IMR-90 (cell line): ENCODE data around the gene COPA. TPM values are rescaled to one million over a fixed set of nuclear protein-coding genes. Genes with fewer than 3 reads are reported as not detected.

Source experiments
- ATAC-seq: fragments of 200-7000 bp; cut with Tn5 transposase; 2 replicates; pipeline ENCODE4 v1.9.1; 2020; ENCODE audit warnings: low read depth, mild to moderate bottlenecking, moderate library complexity
- BruUV-seq: library from RNA; stranded (reverse); fragments of 400-500 nt; replicated peaks from 2 replicates; lab custom pipeline; 2021; lab: Mats Ljungman, UMichigan
- CTCF ChIA-PET: fragments of 300-600 bp; formaldehyde crosslinking; extraction: SDS; loops from one replicate; lab custom pipeline; 2021; ENCODE audit warnings: antibody characterized with exemption; lab: Yijun Ruan, JAX
- POLR2A ChIA-PET: fragments of 300-600 bp; sonication (Branson Sonifier 250); formaldehyde crosslinking; loops from one replicate; lab custom pipeline; 2022; ENCODE audit warnings: antibody characterized with exemption; ENCODE audit not compliant: unreplicated experiment; lab: Charles Lee
- DNase-seq: peaks from one replicate; pipeline ENCODE4 v3.0.0; 2013
- H2AFZ ChIP-seq: replicated peaks from 2 replicates; pipeline ENCODE3; 2013; ENCODE audit warnings: low read length, mild to moderate bottlenecking; ENCODE audit not compliant: poor library complexity
- H2AK5ac ChIP-seq: 2 replicates; pipeline ENCODE4 v1.6.1; 2013; ENCODE audit warnings: low read depth, low read length, inconsistent platforms
- H2AK9ac ChIP-seq: replicated peaks from 2 replicates; pipeline ENCODE3; 2013; ENCODE audit warnings: mild to moderate bottlenecking, low read depth, low read length, moderate library complexity; ENCODE audit not compliant: poor library complexity
- H2BK120ac ChIP-seq: 2 replicates; pipeline ENCODE4 v1.6.1; 2013; ENCODE audit warnings: low read depth, low read length, inconsistent platforms
- H2BK15ac ChIP-seq: 3 replicates; pipeline ENCODE4 v1.6.1; 2013; ENCODE audit warnings: low read depth, low read length, inconsistent platforms
- H2BK20ac ChIP-seq: 2 replicates; pipeline ENCODE4 v1.6.1; 2013; ENCODE audit warnings: low read depth, mild to moderate bottlenecking, inconsistent platforms, low read length, moderate library complexity
- H2BK5ac ChIP-seq: 2 replicates; pipeline ENCODE4 v1.6.1; 2013; ENCODE audit warnings: mild to moderate bottlenecking, low read depth, low read length, inconsistent platforms; ENCODE audit not compliant: poor library complexity, severe bottlenecking
- H3K14ac ChIP-seq: replicated peaks from 2 replicates; pipeline ENCODE4 v1.6.1; 2013; ENCODE audit warnings: low read depth, low read length, inconsistent platforms
- H3K18ac ChIP-seq: 2 replicates; pipeline ENCODE4 v1.6.1; 2013; ENCODE audit warnings: low read depth, low read length, control low read depth
- H3K23ac ChIP-seq: 2 replicates; pipeline ENCODE4 v1.6.1; 2013; ENCODE audit warnings: low read depth, low read length, inconsistent platforms
- H3K27ac ChIP-seq: 2 replicates; pipeline ENCODE4 v1.5.1; 2013; ENCODE audit warnings: mild to moderate bottlenecking, control low read depth, low read length; ENCODE audit not compliant: insufficient read depth
- H3K27me3 ChIP-seq: 2 replicates; pipeline ENCODE4 v1.6.1; 2013; ENCODE audit warnings: low read length; ENCODE audit not compliant: control insufficient read depth, insufficient read depth
- H3K36me3 ChIP-seq: 2 replicates; pipeline ENCODE4 v1.6.1; 2013; ENCODE audit warnings: low read length, mixed read lengths; ENCODE audit not compliant: control insufficient read depth, insufficient read depth
- H3K4ac ChIP-seq: 2 replicates; pipeline ENCODE4 v1.6.1; 2013; ENCODE audit warnings: low read depth, low read length, inconsistent platforms
- H3K4me1 ChIP-seq: 2 replicates; pipeline ENCODE4 v1.6.1; 2013; ENCODE audit warnings: low read length, mixed read lengths; ENCODE audit not compliant: control insufficient read depth, insufficient read depth
- H3K4me2 ChIP-seq: 2 replicates; pipeline ENCODE4 v1.6.1; 2013; ENCODE audit warnings: low read depth, mild to moderate bottlenecking, control low read depth, low read length, moderate library complexity
- H3K4me3 ChIP-seq: 2 replicates; pipeline ENCODE4 v1.5.1; 2013; ENCODE audit warnings: low read depth, mild to moderate bottlenecking, control low read depth, low read length, moderate library complexity; ENCODE audit not compliant: insufficient read depth
- H3K56ac ChIP-seq: 2 replicates; pipeline ENCODE4 v1.6.1; 2013; ENCODE audit warnings: low read length, inconsistent platforms; ENCODE audit not compliant: insufficient read depth; ENCODE audit errors: extremely low read depth
- H3K79me1 ChIP-seq, 2 experiments: 2 replicates each; pipeline ENCODE4 v1.6.1; 2013; ENCODE audit warnings: low read length in 2 of 2, inconsistent platforms in 1 of 2, low read depth in 1 of 2
- H3K9ac ChIP-seq: 2 replicates; pipeline ENCODE4 v1.6.1; 2013; ENCODE audit warnings: low read depth, low read length, control low read depth
- H3K9me1 ChIP-seq: 2 replicates; pipeline ENCODE4 v1.6.1; 2013; ENCODE audit warnings: low read length, inconsistent platforms; ENCODE audit not compliant: insufficient read depth
- H3K9me3 ChIP-seq: 2 replicates; pipeline ENCODE4 v1.6.1; 2013; ENCODE audit warnings: low read length; ENCODE audit not compliant: control insufficient read depth, insufficient read depth
- H4K20me1 ChIP-seq: 2 replicates; pipeline ENCODE4 v1.6.1; 2013; ENCODE audit warnings: low read length, inconsistent platforms; ENCODE audit not compliant: insufficient read depth
- H4K5ac ChIP-seq: 2 replicates; pipeline ENCODE4 v1.6.1; 2013; ENCODE audit warnings: mild to moderate bottlenecking, low read depth, low read length, control low read depth
- H4K8ac ChIP-seq, 2 experiments: 2 replicates each; pipeline ENCODE4 v1.6.1; 2013; ENCODE audit warnings: low read depth in 2 of 2, low read length in 2 of 2, control low read depth in 1 of 2, inconsistent platforms in 1 of 2
- H4K91ac ChIP-seq: 2 replicates; pipeline ENCODE4 v1.6.1; 2013; ENCODE audit warnings: low read depth, low read length, inconsistent platforms; ENCODE audit not compliant: insufficient read depth
- CEBPB ChIP-seq: IDR thresholded peaks from 2 replicates; pipeline ENCODE4 v1.6.1; 2012; ENCODE audit warnings: low read depth, low read length, improper control_type of control experiment
- CHD1 ChIP-seq: IDR thresholded peaks from 2 replicates; pipeline ENCODE4 v1.6.1; 2012; ENCODE audit warnings: low read depth, low read length, improper control_type of control experiment
- ELK1 ChIP-seq: fragments of 150-350 bp; IDR thresholded peaks from 2 replicates; pipeline ENCODE4 v1.6.1; 2016; ENCODE audit warnings: low read depth, mild to moderate bottlenecking, low read length, moderate library complexity, borderline replicate concordance
- FOS ChIP-seq: fragments of 150-350 bp; IDR thresholded peaks from 2 replicates; pipeline ENCODE4 v1.6.1; 2016; ENCODE audit warnings: low read depth, low read length
- MAFK ChIP-seq: IDR thresholded peaks from 2 replicates; pipeline ENCODE4 v1.6.1; 2012; ENCODE audit warnings: low read depth, low read length, improper control_type of control experiment
- MAZ ChIP-seq: IDR thresholded peaks from 2 replicates; pipeline ENCODE4 v1.6.1; 2012; ENCODE audit warnings: low read depth, mild to moderate bottlenecking, low read length, improper control_type of control experiment, moderate library complexity, borderline replicate concordance
- MXI1 ChIP-seq: IDR thresholded peaks from 2 replicates; pipeline ENCODE4 v1.6.1; 2012; ENCODE audit warnings: low read depth, mild to moderate bottlenecking, low read length, moderate library complexity, borderline replicate concordance
- NFE2L2 ChIP-seq: fragments of 150-350 bp; IDR thresholded peaks from 2 replicates; pipeline ENCODE4 v1.6.1; 2016; ENCODE audit warnings: low read depth, mild to moderate bottlenecking, low read length
- POLR2A ChIP-seq: IDR thresholded peaks from 2 replicates; pipeline ENCODE4 v1.6.1; 2012; ENCODE audit warnings: mild to moderate bottlenecking, low read depth, low read length
- RAD21 ChIP-seq: IDR thresholded peaks from 2 replicates; pipeline ENCODE4 v1.6.1; 2012; ENCODE audit warnings: low read length, improper control_type of control experiment
- RCOR1 ChIP-seq: IDR thresholded peaks from 2 replicates; pipeline ENCODE4 v1.6.1; 2012; ENCODE audit warnings: mild to moderate bottlenecking, low read length, improper control_type of control experiment; ENCODE audit not compliant: insufficient replicate concordance
- RFX5 ChIP-seq: IDR thresholded peaks from 2 replicates; pipeline ENCODE4 v1.8.0; 2012; ENCODE audit warnings: low read depth, mild to moderate bottlenecking, low read length, moderate library complexity
- SMC3 ChIP-seq: fragments of 150-350 bp; IDR thresholded peaks from 2 replicates; pipeline ENCODE4 v1.6.1; 2016; ENCODE audit warnings: low read depth, mild to moderate bottlenecking, antibody characterized with exemption, low read length, moderate library complexity
- USF2 ChIP-seq: fragments of 150-350 bp; IDR thresholded peaks from 2 replicates; pipeline ENCODE4 v1.6.1; 2017; ENCODE audit warnings: mild to moderate bottlenecking, antibody characterized with exemption, low read length, low read depth
- WGBS, 2 experiments: methylation state at CpG; one replicate each; pipeline versions ENCODE4 v1.1.5 to v1.1.7; 2013; ENCODE audit warnings: missing lambda C conversion rate in 2 of 2; ENCODE audit not compliant: insufficient read length in 1 of 2; ENCODE audit errors: extremely low coverage in 2 of 2; 5-methylcytosine and 5-hydroxymethylcytosine counted together
- dilution Hi-C: fragments of 300-500 bp; cut with HindIII; formaldehyde crosslinking; loops from one replicate; pipeline ENCODE4 v1.14.3; 2018; ENCODE audit warnings: low sequenced_read_pairs; ENCODE audit not compliant: unreplicated experiment
- in situ Hi-C: fragments of 300-500 bp; cut with MboI; formaldehyde crosslinking; loops from 3 replicates; pipeline ENCODE4 v1.14.3; 2019; ENCODE audit warnings: low sequenced_read_pairs, inconsistent platforms, mixed read lengths
- intact Hi-C: fragments of 100-400 bp; cut with micrococcal nuclease; formaldehyde crosslinking; loops from 2 replicates; pipeline ENCODE4 v1.10.0; 2022
- polyA plus RNA-seq, 3 experiments: library from polyadenylated mRNA; depleted of rRNA; stranded (reverse); fragments of >200 nt; gene quantifications; 2 replicates each; pipeline ENCODE4 v1.2.3, GENCODE V29; 2012; ENCODE audit warnings: low replicate concordance in 1 of 3
- total RNA-seq: library from RNA; depleted of rRNA; stranded (reverse); fragments of >200 nt; gene quantifications from 2 replicates; pipeline ENCODE4 v1.2.3, GENCODE V29; 2012

Gene COPA
- total and polyA plus RNA-seq, 2 of the 4 experiments (the other 2 are of a cell fraction) = 204 to 436 TPM

GRCh38 chr1:160260406-160261382 is 82.4 kb downstream of the COPA start:
- BruUV-seq = no TSS peak
- H3K4me3 ChIP-seq = peak overlapping the region; percentile 71; the same call in 1 of the 2 replicates
- H3K9me1 ChIP-seq = peaks cover 4% of the 10 kb centered on the region
- peak overlapping the region; percentile 54; the same call in 1 of the 2 replicates for H3K9ac ChIP-seq
- H3K36me3 ChIP-seq = no peaks in the 10 kb centered on the region
- peaks cover 12 to 49% of the 10 kb centered on the region in 2 experiments; a peak in 3 of 4 replicates for H3K79me1 ChIP-seq
- no peaks in the 10 kb centered on the region for H3K27me3 ChIP-seq
- peaks cover 2% of the 10 kb centered on the region; the same call in 1 of the 2 replicates for H3K4me1 ChIP-seq
- peak overlapping the region; percentile 10; the same call in 1 of the 2 replicates for H3K18ac ChIP-seq
- H3K14ac ChIP-seq = no peak overlapping the region; the same call in 1 of the 2 replicates
- DNase-seq (peak; percentile 89), ATAC-seq (no peak)
- H2AFZ ChIP-seq = no peak overlapping the region
- ChIA-PET POLR2A (interaction anchor here (1.0 kb wide), 1 partner anchor 8 kb away, joined by 4 read pairs; no protein-coding TSS in a partner anchor), CTCF (interaction anchor here (0.6 to 2.2 kb wide), 4 partner anchors 9 to 1618 kb away, joined by 4 to 26 read pairs (median 4); no protein-coding TSS in a partner anchor)
- peak overlapping the region; percentile 4; the same call in 1 of the 2 replicates for H4K5ac ChIP-seq
- in situ Hi-C loops (no loop called here), dilution Hi-C loops (no loop called here), intact Hi-C loops (no loop called here)
- H2AK9ac ChIP-seq = no peak overlapping the region
- peak overlapping the region; percentile 24; the same call in 1 of the 2 replicates for H3K4ac ChIP-seq
- peak overlapping the region; percentile 65 for H3K23ac ChIP-seq
- peak overlapping the region; percentile 19 for H2BK120ac ChIP-seq
- H4K20me1 ChIP-seq = peaks cover 19% of the 10 kb centered on the region
- H3K56ac ChIP-seq = peak overlapping the region; percentile 29; the same call in 1 of the 2 replicates
- H3K27ac ChIP-seq = peak overlapping the region; percentile 63; the same call in 1 of the 2 replicates
- H4K91ac ChIP-seq = no peak overlapping the region; the same call in 1 of the 2 replicates
- H3K4me2 ChIP-seq = peak overlapping the region; percentile 76
- H4K8ac ChIP-seq = no peak overlapping the region
- no peaks in the 10 kb centered on the region for H3K9me3 ChIP-seq
- peak overlapping the region; percentile 36; the same call in 1 of the 2 replicates for H2AK5ac ChIP-seq
- no peak overlapping the region for H2BK15ac ChIP-seq
- 0% methylated on average over 1 of the region's 6 CpGs; no CpG with 5 or more reads in 1 of the 2 experiments for WGBS, 2 experiments
- H2BK5ac ChIP-seq = peak overlapping the region; percentile 91
- 0 out of 2 replicates have a peak overlapping the region, but pooled peaks have one; percentile 3 for H2BK20ac ChIP-seq
- TF ChIP-seq CHD1 = no peak
- TF ChIP-seq USF2 = no peak
- no peak for TF ChIP-seq RCOR1
- TF ChIP-seq FOS = no peak
- TF ChIP-seq POLR2A = no peak
- no peak for TF ChIP-seq SMC3
- no peak for TF ChIP-seq MAZ
- TF ChIP-seq RAD21 = no peak
- TF ChIP-seq CEBPB = no peak
- TF ChIP-seq MAFK = no peak
- no peak for TF ChIP-seq NFE2L2
- no peak for TF ChIP-seq MXI1
- no peak for TF ChIP-seq RFX5
- TF ChIP-seq ELK1 = no peak
